ENCODE results near the gene IFITM10.
A peak's percentile ranks its signal among the peaks of the same experiment; 100 is the strongest.

Gene IFITM10

GRCh38 chr11:1750481-1750839, at the start of gene IFITM10:
IFITM10 (minus strand) TSS chr11:1750595; CDS start chr11:1750442, 153 bp downstream.
- TF ChIP-seq, protein P1, sequence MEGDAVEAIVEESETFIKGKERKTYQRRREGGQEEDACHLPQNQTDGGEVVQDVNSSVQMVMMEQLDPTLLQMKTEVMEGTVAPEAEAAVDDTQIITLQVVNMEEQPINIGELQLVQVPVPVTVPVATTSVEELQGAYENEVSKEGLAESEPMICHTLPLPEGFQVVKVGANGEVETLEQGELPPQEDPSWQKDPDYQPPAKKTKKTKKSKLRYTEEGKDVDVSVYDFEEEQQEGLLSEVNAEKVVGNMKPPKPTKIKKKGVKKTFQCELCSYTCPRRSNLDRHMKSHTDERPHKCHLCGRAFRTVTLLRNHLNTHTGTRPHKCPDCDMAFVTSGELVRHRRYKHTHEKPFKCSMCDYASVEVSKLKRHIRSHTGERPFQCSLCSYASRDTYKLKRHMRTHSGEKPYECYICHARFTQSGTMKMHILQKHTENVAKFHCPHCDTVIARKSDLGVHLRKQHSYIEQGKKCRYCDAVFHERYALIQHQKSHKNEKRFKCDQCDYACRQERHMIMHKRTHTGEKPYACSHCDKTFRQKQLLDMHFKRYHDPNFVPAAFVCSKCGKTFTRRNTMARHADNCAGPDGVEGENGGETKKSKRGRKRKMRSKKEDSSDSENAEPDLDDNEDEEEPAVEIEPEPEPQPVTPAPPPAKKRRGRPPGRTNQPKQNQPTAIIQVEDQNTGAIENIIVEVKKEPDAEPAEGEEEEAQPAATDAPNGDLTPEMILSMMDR (IDR thresholded peaks at IDR 0.05) = no peak
- Mint-ChIP-seq H3K27ac (no peak within 1 kb of the TSS), H3K9me3 (peaks cover 6% of the 10 kb centered on the region), H3K36me3 (ENCODE audit: low read depth) (no peaks in the 10 kb centered on the region), H3K4me1 (peaks cover 23% of the 10 kb centered on the region), H3K4me3 (peak within 1 kb of the TSS; percentile 66), H3K27me3 (ENCODE audit: low read depth, poor library complexity) (peaks cover 53% of the 10 kb centered on the region)
- no peak for DNase-seq

- H3K27ac Mint-ChIP-seq = no peak overlapping the region
- TF ChIP-seq, protein P1 (IDR thresholded peaks at IDR 0.05) = no peak
- no peak for DNase-seq
- no peaks in the 10 kb centered on the region for H3K9me3 Mint-ChIP-seq
- peaks cover 45% of the 10 kb centered on the region for H3K27me3 Mint-ChIP-seq (ENCODE audit: low read depth, poor library complexity)
- H3K36me3 Mint-ChIP-seq (ENCODE audit: low read depth) = no peaks in the 10 kb centered on the region
- H3K4me1 Mint-ChIP-seq = peaks cover 15% of the 10 kb centered on the region
- H3K4me3 Mint-ChIP-seq = no peak overlapping the region
Observed at GRCh38 chr11:1797391-1798125, 47.2 kb upstream of the IFITM10 start.

- no peak for DNase-seq
- H3K36me3 Mint-ChIP-seq (ENCODE audit: low read depth) = no peaks in the 10 kb centered on the region
- H3K4me1 Mint-ChIP-seq = peaks cover 15% of the 10 kb centered on the region
- peaks cover 52% of the 10 kb centered on the region for H3K27me3 Mint-ChIP-seq (ENCODE audit: low read depth, poor library complexity)
- TF ChIP-seq, protein P1 (IDR thresholded peaks at IDR 0.05) = no peak
- no peak overlapping the region for H3K4me3 Mint-ChIP-seq
- H3K9me3 Mint-ChIP-seq = no peaks in the 10 kb centered on the region
- no peak overlapping the region for H3K27ac Mint-ChIP-seq
Observed at GRCh38 chr11:1796413-1797011, 46.1 kb upstream of the IFITM10 start.

DNA sequence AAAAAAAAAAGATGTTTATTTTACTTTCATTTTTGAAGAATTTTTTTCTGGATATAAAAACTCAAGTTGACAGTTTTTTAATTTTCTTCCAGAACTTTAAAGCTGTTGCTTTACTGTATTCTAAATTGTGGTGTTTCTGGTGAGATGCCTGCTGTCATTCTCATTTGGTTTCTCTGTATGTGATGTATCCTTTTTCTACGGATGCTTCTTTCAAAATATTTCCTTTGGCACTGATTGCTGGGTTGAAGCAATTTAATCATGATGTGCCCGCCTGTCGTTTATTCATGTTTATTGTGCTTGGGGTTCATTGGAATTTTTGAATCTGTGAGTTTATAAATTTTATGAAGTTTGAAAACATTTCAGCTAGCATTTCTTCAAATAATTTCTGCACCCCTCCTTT, 42.7 kb upstream of the IFITM10 start:
- Mint-ChIP-seq H3K36me3 (ENCODE audit: low read depth) (no peaks in the 10 kb centered on the region), H3K4me3 (no peak overlapping the region), H3K4me1 (peaks cover 9% of the 10 kb centered on the region), H3K27me3 (ENCODE audit: low read depth, poor library complexity) (peaks cover 63% of the 10 kb centered on the region), H3K9me3 (peaks cover 15% of the 10 kb centered on the region), H3K27ac (no peak overlapping the region)
- TF ChIP-seq, protein P1 (IDR thresholded peaks at IDR 0.05) = no peak
- DNase-seq = no peak

DNA sequence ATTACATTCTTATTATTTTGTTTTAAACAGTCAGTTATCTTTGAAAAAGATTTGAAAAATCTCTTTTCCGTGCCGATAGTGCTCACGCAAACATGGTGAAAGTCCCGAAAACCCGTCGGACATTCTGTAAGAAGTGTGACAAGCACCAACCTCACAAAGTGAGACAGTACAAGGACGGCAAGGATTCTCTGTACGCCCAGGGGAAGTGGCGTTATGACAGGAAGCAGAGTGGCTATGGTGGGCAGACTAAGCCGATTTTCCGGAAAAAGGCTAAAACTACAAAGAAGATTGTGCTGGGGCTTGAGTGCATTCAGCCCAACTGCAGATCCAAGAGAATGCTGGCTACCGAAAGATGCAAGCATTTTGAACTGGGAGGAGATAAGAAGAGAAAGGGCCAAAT, 42.1 kb upstream of the IFITM10 start:
- Mint-ChIP-seq H3K4me3 (no peak overlapping the region), H3K4me1 (peaks cover 9% of the 10 kb centered on the region), H3K9me3 (peaks cover 16% of the 10 kb centered on the region), H3K27ac (no peak overlapping the region), H3K27me3 (ENCODE audit: low read depth, poor library complexity) (peaks cover 63% of the 10 kb centered on the region), H3K36me3 (ENCODE audit: low read depth) (no peaks in the 10 kb centered on the region)
- TF ChIP-seq, protein P1 (IDR thresholded peaks at IDR 0.05) = no peak
- no peak for DNase-seq

DNA sequence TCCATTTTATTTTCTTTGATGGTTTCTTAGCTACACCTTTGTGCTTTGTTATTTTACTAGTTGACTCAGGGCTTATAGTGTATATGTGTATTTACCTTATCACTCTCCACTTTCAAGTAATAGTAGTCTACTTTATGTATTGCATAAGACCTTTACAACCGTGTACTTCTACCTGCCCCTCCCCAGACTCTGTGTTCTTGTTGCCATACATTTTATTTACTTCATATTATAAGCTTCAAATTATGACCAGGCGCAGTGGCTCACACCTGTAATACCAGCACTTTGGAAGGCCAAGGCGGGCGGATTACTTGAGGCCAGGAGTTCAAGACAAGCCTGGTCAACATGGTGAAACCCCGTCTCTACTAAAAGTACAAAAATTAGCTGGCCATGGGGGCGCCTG, 41.5 kb upstream of the IFITM10 start:
- H3K27ac Mint-ChIP-seq = no peak overlapping the region
- H3K36me3 Mint-ChIP-seq (ENCODE audit: low read depth) = no peaks in the 10 kb centered on the region
- H3K4me1 Mint-ChIP-seq = peaks cover 7% of the 10 kb centered on the region
- TF ChIP-seq, protein P1 (IDR thresholded peaks at IDR 0.05) = no peak
- peaks cover 19% of the 10 kb centered on the region for H3K9me3 Mint-ChIP-seq
- peaks cover 63% of the 10 kb centered on the region for H3K27me3 Mint-ChIP-seq (ENCODE audit: low read depth, poor library complexity)
- DNase-seq = no peak
- H3K4me3 Mint-ChIP-seq = no peak overlapping the region

Measured in nephron progenitor cell (in vitro differentiated cells).